HepG2 (cell line): ENCODE results near the gene ZBED1. TPM values are rescaled to one million over a fixed set of nuclear protein-coding genes. Genes with fewer than 3 reads are reported as not detected.

Source experiments
- FOXA3 ChIP-seq: IDR thresholded peaks from 2 replicates; pipeline ENCODE4 v1.6.1; 2016; ENCODE audit warnings: missing genetic modification reagents, missing compliant biosample characterization
- GABPB1 ChIP-seq: IDR thresholded peaks from 2 replicates; pipeline ENCODE4 v1.6.1; 2016; ENCODE audit warnings: mild to moderate bottlenecking, missing genetic modification reagents, moderate library complexity, missing compliant biosample characterization
- NCOR1 ChIP-seq: fragments of 200-600 bp; sonication (generic); IDR thresholded peaks from 2 replicates; pipeline ENCODE4 v1.7.0; 2017; ENCODE audit warnings: antibody characterized with exemption, low read length, borderline replicate concordance
- SMYD3 ChIP-seq: sonication (generic); formaldehyde crosslinking; IDR thresholded peaks from 2 replicates; pipeline ENCODE4 v1.8.1; 2023; ENCODE audit warnings: mild to moderate bottlenecking, missing genetic modification reagents
- TARDBP ChIP-seq: sonication (generic); formaldehyde crosslinking; IDR thresholded peaks from 2 replicates; pipeline ENCODE4 v1.8.0; 2022; ENCODE audit warnings: mild to moderate bottlenecking, missing genetic modification reagents
- ZFX ChIP-seq: sonication (generic); formaldehyde crosslinking; IDR thresholded peaks from 2 replicates; pipeline ENCODE4 v1.4.0; 2020; ENCODE audit warnings: mild to moderate bottlenecking, low read depth, missing genetic modification reagents, moderate library complexity
- ZGPAT ChIP-seq: IDR thresholded peaks from 2 replicates; pipeline ENCODE4 v1.6.1; 2016; ENCODE audit warnings: mild to moderate bottlenecking
- ZMYM3 ChIP-seq: sonication (generic); formaldehyde crosslinking; IDR thresholded peaks from 2 replicates; pipeline ENCODE4 v1.5.1; 2020; ENCODE audit warnings: mild to moderate bottlenecking, missing genetic modification reagents
- ZNF362 ChIP-seq: sonication (generic); formaldehyde crosslinking; IDR thresholded peaks from 2 replicates; pipeline ENCODE4 v1.4.0; 2020; ENCODE audit warnings: missing genetic modification reagents, mild to moderate bottlenecking, borderline replicate concordance
- polyA plus RNA-seq, 8 experiments: library from polyadenylated mRNA; depleted of rRNA in 3 of 8; stranded (reverse) in 7 of 8; unstranded in 1 of 8; fragments of >200 nt; fragmentation: Illumina TruSeq in 4 of 8; extraction: Trizol in 4 of 8; gene quantifications; 2 replicates each; pipeline versions ENCODE4 v1.2.1 to v1.2.3, GENCODE V29; 2011 to 2016; ENCODE audit warnings: low read depth in 4 of 8, missing spikeins in 1 of 8, mixed read lengths in 1 of 8; ENCODE audit not compliant: insufficient read depth in 1 of 8
- total RNA-seq, 5 experiments: library from RNA; depleted of rRNA; stranded (reverse); fragments of >200 nt; fragmentation: Illumina TruSeq; extraction: Trizol; gene quantifications; 2 replicates each; pipeline ENCODE4 v1.2.3, GENCODE V29; 2016; ENCODE audit warnings: low read depth in 1 of 5
- TF ChIP-seq, protein P1 (sequence below): sonication (generic); formaldehyde crosslinking; IDR thresholded peaks from 2 replicates; pipeline ENCODE4 v1.4.0; 2020; ENCODE audit warnings: missing genetic modification reagents, mild to moderate bottlenecking, borderline replicate concordance
- TF ChIP-seq, protein P2 (sequence below): IDR thresholded peaks from 2 replicates; pipeline ENCODE4 v1.4.0; 2020; ENCODE audit warnings: mild to moderate bottlenecking, missing genetic modification reagents
- TF ChIP-seq, protein P3 (sequence below): sonication (generic); formaldehyde crosslinking; IDR thresholded peaks from 2 replicates; pipeline ENCODE4 v1.5.1; 2020; ENCODE audit warnings: missing genetic modification reagents, mild to moderate bottlenecking, borderline replicate concordance

The ZBED1 gene
- total and polyA plus RNA-seq, 2 of the 13 experiments (the other 11 are each of a cell fraction or from before 2014, with no cell fraction given), result 20.0 to 29.8 TPM

DNA sequence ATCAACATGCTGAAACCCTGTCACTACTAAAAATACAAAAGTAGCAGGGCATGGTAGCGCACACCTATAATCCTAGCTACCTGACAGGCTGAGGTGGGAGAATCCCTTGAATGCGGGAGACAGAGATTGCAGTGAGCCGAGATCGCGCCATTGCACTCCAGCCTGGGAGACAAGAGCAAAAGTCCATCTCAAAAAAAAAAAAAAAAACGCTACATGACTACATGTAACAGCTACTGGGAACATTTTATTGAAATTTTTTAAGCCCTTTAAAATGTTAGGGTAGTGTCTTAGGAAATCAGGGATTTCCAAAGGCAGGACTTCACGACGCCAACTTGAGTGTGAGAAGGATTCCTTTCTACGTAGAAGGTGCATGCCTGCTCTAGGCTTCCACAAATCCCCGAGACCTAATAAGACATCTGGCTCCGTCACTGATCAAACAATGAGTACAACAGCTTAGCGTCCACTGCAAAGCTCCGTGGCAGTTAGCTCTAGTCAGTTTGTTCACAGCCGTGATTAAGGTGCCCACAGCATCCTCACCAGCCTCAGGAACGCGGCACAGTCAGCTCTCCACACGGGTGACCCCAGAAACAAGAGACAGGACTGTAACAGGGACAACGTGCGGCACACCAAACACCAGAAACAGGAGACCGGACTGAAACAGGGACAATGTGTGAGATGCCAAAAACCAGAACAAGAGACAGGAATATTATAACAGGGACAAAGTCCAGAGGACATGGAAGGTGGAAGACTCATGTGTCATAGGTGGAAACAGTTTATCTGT lies 33.7 kb downstream of the ZBED1 start (continued):
- peak; percentile 29 for TF ChIP-seq ZMYM3 (CRISPR knock-in tag)
- 0 out of 2 replicates have a peak, but pooled peaks have one; percentile 4 for TF ChIP-seq FOXA3 (CRISPR knock-in tag)
- TF ChIP-seq NCOR1, result peak; percentile 25; the same call in 1 of the 2 replicates
- TF ChIP-seq, protein P1, sequence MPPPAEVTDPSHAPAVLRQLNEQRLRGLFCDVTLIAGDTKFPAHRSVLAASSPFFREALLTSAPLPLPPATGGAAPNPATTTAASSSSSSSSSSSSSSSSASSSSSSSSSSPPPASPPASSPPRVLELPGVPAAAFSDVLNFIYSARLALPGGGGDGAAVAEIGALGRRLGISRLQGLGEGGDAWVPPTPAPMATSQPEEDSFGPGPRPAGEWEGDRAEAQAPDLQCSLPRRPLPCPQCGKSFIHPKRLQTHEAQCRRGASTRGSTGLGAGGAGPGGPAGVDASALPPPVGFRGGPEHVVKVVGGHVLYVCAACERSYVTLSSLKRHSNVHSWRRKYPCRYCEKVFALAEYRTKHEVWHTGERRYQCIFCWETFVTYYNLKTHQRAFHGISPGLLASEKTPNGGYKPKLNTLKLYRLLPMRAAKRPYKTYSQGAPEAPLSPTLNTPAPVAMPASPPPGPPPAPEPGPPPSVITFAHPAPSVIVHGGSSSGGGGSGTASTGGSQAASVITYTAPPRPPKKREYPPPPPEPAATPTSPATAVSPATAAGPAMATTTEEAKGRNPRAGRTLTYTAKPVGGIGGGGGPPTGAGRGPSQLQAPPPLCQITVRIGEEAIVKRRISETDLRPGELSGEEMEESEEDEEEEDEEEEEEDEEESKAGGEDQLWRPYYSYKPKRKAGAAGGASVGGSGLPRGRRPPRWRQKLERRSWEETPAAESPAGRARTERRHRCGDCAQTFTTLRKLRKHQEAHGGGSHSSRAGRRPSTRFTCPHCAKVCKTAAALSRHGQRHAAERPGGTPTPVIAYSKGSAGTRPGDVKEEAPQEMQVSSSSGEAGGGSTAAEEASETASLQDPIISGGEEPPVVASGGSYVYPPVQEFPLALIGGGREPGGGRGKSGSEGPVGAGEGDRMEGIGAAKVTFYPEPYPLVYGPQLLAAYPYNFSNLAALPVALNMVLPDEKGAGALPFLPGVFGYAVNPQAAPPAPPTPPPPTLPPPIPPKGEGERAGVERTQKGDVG, result no peak
- peak; percentile 80 for TF ChIP-seq ZNF362
- TF ChIP-seq SMYD3 (CRISPR knock-in tag), result no peak
- TF ChIP-seq GABPB1 (CRISPR knock-in tag), result no peak
- TF ChIP-seq, protein P2, sequence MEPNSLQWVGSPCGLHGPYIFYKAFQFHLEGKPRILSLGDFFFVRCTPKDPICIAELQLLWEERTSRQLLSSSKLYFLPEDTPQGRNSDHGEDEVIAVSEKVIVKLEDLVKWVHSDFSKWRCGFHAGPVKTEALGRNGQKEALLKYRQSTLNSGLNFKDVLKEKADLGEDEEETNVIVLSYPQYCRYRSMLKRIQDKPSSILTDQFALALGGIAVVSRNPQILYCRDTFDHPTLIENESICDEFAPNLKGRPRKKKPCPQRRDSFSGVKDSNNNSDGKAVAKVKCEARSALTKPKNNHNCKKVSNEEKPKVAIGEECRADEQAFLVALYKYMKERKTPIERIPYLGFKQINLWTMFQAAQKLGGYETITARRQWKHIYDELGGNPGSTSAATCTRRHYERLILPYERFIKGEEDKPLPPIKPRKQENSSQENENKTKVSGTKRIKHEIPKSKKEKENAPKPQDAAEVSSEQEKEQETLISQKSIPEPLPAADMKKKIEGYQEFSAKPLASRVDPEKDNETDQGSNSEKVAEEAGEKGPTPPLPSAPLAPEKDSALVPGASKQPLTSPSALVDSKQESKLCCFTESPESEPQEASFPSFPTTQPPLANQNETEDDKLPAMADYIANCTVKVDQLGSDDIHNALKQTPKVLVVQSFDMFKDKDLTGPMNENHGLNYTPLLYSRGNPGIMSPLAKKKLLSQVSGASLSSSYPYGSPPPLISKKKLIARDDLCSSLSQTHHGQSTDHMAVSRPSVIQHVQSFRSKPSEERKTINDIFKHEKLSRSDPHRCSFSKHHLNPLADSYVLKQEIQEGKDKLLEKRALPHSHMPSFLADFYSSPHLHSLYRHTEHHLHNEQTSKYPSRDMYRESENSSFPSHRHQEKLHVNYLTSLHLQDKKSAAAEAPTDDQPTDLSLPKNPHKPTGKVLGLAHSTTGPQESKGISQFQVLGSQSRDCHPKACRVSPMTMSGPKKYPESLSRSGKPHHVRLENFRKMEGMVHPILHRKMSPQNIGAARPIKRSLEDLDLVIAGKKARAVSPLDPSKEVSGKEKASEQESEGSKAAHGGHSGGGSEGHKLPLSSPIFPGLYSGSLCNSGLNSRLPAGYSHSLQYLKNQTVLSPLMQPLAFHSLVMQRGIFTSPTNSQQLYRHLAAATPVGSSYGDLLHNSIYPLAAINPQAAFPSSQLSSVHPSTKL, result peak; percentile 13; the same call in 1 of the 2 replicates
- TF ChIP-seq ZFX (CRISPR knock-in tag), result 0 out of 2 replicates have a peak, but pooled peaks have one; percentile 20
- 0 out of 2 replicates have a peak, but pooled peaks have one; percentile 14 for TF ChIP-seq ZGPAT (CRISPR knock-in tag)
- TF ChIP-seq, protein P3, sequence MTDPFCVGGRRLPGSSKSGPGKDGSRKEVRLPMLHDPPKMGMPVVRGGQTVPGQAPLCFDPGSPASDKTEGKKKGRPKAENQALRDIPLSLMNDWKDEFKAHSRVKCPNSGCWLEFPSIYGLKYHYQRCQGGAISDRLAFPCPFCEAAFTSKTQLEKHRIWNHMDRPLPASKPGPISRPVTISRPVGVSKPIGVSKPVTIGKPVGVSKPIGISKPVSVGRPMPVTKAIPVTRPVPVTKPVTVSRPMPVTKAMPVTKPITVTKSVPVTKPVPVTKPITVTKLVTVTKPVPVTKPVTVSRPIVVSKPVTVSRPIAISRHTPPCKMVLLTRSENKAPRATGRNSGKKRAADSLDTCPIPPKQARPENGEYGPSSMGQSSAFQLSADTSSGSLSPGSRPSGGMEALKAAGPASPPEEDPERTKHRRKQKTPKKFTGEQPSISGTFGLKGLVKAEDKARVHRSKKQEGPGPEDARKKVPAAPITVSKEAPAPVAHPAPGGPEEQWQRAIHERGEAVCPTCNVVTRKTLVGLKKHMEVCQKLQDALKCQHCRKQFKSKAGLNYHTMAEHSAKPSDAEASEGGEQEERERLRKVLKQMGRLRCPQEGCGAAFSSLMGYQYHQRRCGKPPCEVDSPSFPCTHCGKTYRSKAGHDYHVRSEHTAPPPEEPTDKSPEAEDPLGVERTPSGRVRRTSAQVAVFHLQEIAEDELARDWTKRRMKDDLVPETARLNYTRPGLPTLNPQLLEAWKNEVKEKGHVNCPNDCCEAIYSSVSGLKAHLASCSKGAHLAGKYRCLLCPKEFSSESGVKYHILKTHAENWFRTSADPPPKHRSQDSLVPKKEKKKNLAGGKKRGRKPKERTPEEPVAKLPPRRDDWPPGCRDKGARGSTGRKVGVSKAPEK (CRISPR knock-in tag), result no peak
- TF ChIP-seq TARDBP, result 0 out of 2 replicates have a peak, but pooled peaks have one; percentile 36
- TF ChIP-seq, all 625 proteins: peak for 19
